Measurements from ENCODE around the gene LAPTM4A.

- TF ChIP-seq CTCF (optimal IDR thresholded peaks at IDR 0.05 in 1 of 3, IDR thresholded peaks at IDR 0.05 in 1 of 3, conservative IDR thresholded peaks at IDR 0.05 in 1 of 3; ENCODE audit: extremely low read depth in 1 of 3, insufficient read depth in 2 of 3, low read length in 3 of 3) (no peak), EZH2 (IDR thresholded peaks at IDR 0.05; ENCODE audit: low read length) (no peak)
Measured at GRCh38 chr2:20052229-20052851, 912 bp upstream of the LAPTM4A start.

Measured in keratinocyte (primary cell).